ENCODE data around the gene MYH14.
"Not testable (repeated sequence)": the region's sequence is repeated elsewhere in the genome, so short reads cannot be mapped to it uniquely, and the experiment has no call there.

MYH14 gene

GRCh38 chr19:50333235-50333736, 129.9 kb downstream of the MYH14 start:
- DNase-seq (ENCODE audit: low spot score), result peak; percentile 95

GRCh38 chr19:50333737-50334617, 130.6 kb downstream of the MYH14 start:
- DNase-seq (ENCODE audit: low spot score), result peak; percentile 97

- DNase-seq (ENCODE audit: low spot score), result no peak
These were observed 131.5 kb downstream of the MYH14 start for GRCh38 chr19:50334741-50335421.

- DNase-seq (ENCODE audit: low spot score), result not testable (repeated sequence)
These were observed 133.6 kb downstream of the MYH14 start for GRCh38 chr19:50337031-50337430.

GRCh38 chr19:50340331-50340730, 136.9 kb downstream of the MYH14 start:
- no peak for DNase-seq (ENCODE audit: low spot score)

- no peak for DNase-seq (ENCODE audit: low spot score)
These were observed 137.7 kb downstream of the MYH14 start for GRCh38 chr19:50341091-50341564.

- no peak for DNase-seq (ENCODE audit: low spot score)
These were observed 141.4 kb downstream of the MYH14 start for GRCh38 chr19:50344661-50345318.

- not testable (repeated sequence) for DNase-seq (ENCODE audit: low spot score)
These were observed 143.7 kb downstream of the MYH14 start for GRCh38 chr19:50347089-50347581.

GRCh38 chr19:50349277-50350057, 146.0 kb downstream of the MYH14 start:
- DNase-seq (ENCODE audit: low spot score), result no peak

- DNase-seq (ENCODE audit: low spot score), result no peak
These were observed 148.8 kb downstream of the MYH14 start for GRCh38 chr19:50352242-50352641.

GRCh38 chr19:50353487-50353880, 150.1 kb downstream of the MYH14 start:
- DNase-seq (ENCODE audit: low spot score), result not testable (repeated sequence)

GRCh38 chr19:50356691-50357177, 153.3 kb downstream of the MYH14 start:
- DNase-seq (ENCODE audit: low spot score), result no peak

- peak; percentile 49 for DNase-seq (ENCODE audit: low spot score)
These were observed 154.0 kb downstream of the MYH14 start for GRCh38 chr19:50357178-50358100.

- peak; percentile 97 for DNase-seq (ENCODE audit: low spot score)
These were observed 155.3 kb downstream of the MYH14 start for GRCh38 chr19:50358483-50359327.

GRCh38 chr19:50359328-50359818, 156.0 kb downstream of the MYH14 start:
- no peak for DNase-seq (ENCODE audit: low spot score)
